GM21576 (cell line): ENCODE measurements around the gene PTCSC3.

Experiments
- ATAC-seq: cut with Tn5 transposase; IDR thresholded peaks from one replicate; pipeline ENCODE4 v1.9.1; 2021; ENCODE audit warnings: mild to moderate bottlenecking, moderate library complexity; ENCODE audit not compliant: unreplicated experiment

PTCSC3 gene

GRCh38 chr14:36176524-36176923 lies at the start of gene PTCSC3:
Gene PTCSC3 (minus strand): TSS chr14:36176722.
- ATAC-seq: no peak

GRCh38 chr14:36226164-36226563 lies 49.6 kb upstream of the PTCSC3 start:
- no peak for ATAC-seq

- no peak for ATAC-seq
Measured at GRCh38 chr14:36224176-36224575, 47.7 kb upstream of the PTCSC3 start.

- ATAC-seq: no peak
Measured at GRCh38 chr14:36223558-36223957, 47.0 kb upstream of the PTCSC3 start.

- no peak for ATAC-seq
Measured at GRCh38 chr14:36222952-36223468, 46.5 kb upstream of the PTCSC3 start.

GRCh38 chr14:36222337-36222736 lies 45.8 kb upstream of the PTCSC3 start:
- no peak for ATAC-seq

- ATAC-seq: no peak
Measured at GRCh38 chr14:36221112-36221511, 44.6 kb upstream of the PTCSC3 start.

GRCh38 chr14:36217732-36218131 lies 41.2 kb upstream of the PTCSC3 start:
- ATAC-seq: no peak

GRCh38 chr14:36217027-36217426 lies 40.5 kb upstream of the PTCSC3 start:
- ATAC-seq: no peak

GRCh38 chr14:36215217-36215598 lies 38.7 kb upstream of the PTCSC3 start:
- ATAC-seq: no peak

GRCh38 chr14:36214476-36215216 lies 38.1 kb upstream of the PTCSC3 start:
- ATAC-seq: no peak

- no peak for ATAC-seq
Measured at GRCh38 chr14:36212987-36213386, 36.5 kb upstream of the PTCSC3 start.

GRCh38 chr14:36212577-36212976 lies 36.1 kb upstream of the PTCSC3 start:
- no peak for ATAC-seq

- no peak for ATAC-seq
Measured at GRCh38 chr14:36208690-36209278, 32.3 kb upstream of the PTCSC3 start.

- ATAC-seq: no peak
Measured at GRCh38 chr14:36207500-36207899, 31.0 kb upstream of the PTCSC3 start.

- ATAC-seq: no peak
Measured at GRCh38 chr14:36204461-36205073, 28.0 kb upstream of the PTCSC3 start.

GRCh38 chr14:36198378-36198777 lies 21.9 kb upstream of the PTCSC3 start:
- no peak for ATAC-seq

- no peak for ATAC-seq
Measured at GRCh38 chr14:36194663-36195062, 18.1 kb upstream of the PTCSC3 start.

GRCh38 chr14:36192530-36192929 lies 16.0 kb upstream of the PTCSC3 start:
- ATAC-seq: no peak

- no peak for ATAC-seq
Measured at GRCh38 chr14:36183402-36183801, 6.9 kb upstream of the PTCSC3 start.

GRCh38 chr14:36181417-36181816 lies 4.9 kb upstream of the PTCSC3 start:
- no peak for ATAC-seq

GRCh38 chr14:36177489-36177888 lies 967 bp upstream of the PTCSC3 start:
- no peak for ATAC-seq
